Measurements from ENCODE around the gene CPSF3. TPM values are rescaled to one million over a fixed set of nuclear protein-coding genes. Genes with fewer than 3 reads are reported as not detected.

CPSF3 gene
- total and polyA plus RNA-seq, 2 of the 13 experiments (the other 11 are each of a cell fraction or from before 2014, with no cell fraction given), result 19.8 to 93.0 TPM

DNA sequence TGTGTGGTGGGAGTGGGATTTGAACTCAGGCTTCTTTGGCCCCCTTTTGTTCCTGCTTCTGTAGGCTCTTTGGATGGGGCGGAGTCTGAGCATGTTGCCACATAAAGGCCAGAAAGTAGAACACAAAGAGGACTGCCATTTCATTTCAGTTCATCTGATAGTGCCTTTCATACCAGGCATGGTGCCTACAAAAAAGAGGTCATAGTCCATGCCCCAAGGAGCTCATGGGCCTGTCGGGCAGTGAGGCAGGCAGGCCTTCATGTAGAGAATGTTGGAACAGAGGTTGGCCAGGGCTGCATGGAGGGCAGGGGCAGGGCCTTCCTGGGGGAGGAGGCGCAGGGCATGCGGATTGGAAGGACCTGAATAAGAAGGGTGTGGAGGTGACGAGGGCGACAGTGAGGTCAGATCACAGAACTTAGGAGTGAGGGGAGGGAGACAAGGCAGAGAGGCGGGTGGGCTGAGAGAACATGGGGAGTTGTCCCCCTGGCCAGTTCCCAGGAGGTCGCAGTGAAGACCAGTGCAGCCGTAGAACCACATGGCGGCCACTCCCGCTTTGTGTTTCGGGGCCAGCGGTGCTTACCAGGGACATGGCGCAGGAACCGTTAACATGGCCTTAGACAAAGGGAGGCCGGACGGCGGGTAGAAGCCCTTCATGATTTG, 49.3 kb upstream of the CPSF3 start (continued):
- 0 out of 4 replicates have a peak, but pooled peaks of 1 of the 2 experiments have one; percentile 12 for TF ChIP-seq EP300 (IDR thresholded peaks at IDR 0.05; ENCODE audit: low read depth in 2 of 2, low read length in 2 of 2)
- TF ChIP-seq EP300 (CRISPR knock-in tag; IDR thresholded peaks at IDR 0.05; ENCODE audit: borderline replicate concordance), result no peak

DNA sequence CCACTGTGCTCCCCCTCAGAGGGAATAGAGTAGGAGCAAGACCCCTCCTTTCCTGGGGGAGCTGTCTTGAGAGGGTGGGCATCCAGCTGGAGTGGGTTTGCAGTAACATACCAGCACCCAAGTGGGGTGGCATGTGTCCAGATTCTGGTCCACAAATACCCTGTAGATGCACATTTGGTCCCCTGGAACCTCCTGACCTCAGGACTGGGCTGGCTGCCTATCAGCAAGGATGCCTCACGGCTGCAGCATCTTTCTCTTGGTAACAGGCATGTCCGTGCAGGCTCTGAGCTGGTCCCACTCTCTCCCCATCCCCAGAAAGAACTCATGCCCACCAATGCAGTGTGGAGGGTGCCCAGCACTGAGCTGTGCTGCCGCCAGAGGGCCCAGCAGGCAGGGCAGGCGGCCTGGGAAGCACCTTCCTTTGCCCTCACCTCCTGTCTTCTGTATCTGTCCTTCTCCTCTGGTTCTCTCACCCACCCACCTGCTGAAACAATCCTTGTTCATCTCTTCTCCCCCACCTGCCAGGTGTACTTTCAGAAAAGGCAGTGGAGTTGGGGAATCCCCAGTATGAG, 47.5 kb upstream of the CPSF3 start:
- DNase-seq (ENCODE audit: low spot score) (no peak), FAIRE-seq (no peak), ATAC-seq (no peak)
- POLR2A ChIA-PET, result interaction anchor here (2.2 kb wide), 1 partner anchor 11 kb away, joined by 6 read pairs; no protein-coding TSS in a partner anchor
- Histone ChIP-seq H3K27ac (ENCODE audit: extremely low read length, insufficient read depth, low read length) (no peak overlapping the region), H3K27me3 (ENCODE audit: control insufficient read depth in 1 of 2, insufficient read depth in 2 of 2, low read length in 2 of 2) (no peaks in the 10 kb centered on the region), H3K4me1 (ENCODE audit: insufficient read depth, low read length) (peaks cover 45% of the 10 kb centered on the region), H2AFZ (ENCODE audit: low read length) (no peak overlapping the region), H3K4me3 (replicated peaks in 1 of 3; ENCODE audit: insufficient read depth in 1 of 3, low read depth in 2 of 3, low read length in 3 of 3) (no peak overlapping the region), H3K36me3 (replicated peaks in 1 of 2; ENCODE audit: control insufficient read depth in 1 of 2, insufficient read depth in 2 of 2, low read length in 2 of 2) (peaks cover 10 to 14% of the 10 kb centered on the region in 2 experiments; a peak in 4 of 5 replicates), H3K79me2 (ENCODE audit: insufficient read depth, low read length) (no peaks in the 10 kb centered on the region), H3K4me2 (ENCODE audit: low read depth, low read length) (no peak overlapping the region), H3K9me3 (ENCODE audit: low read length) (no peaks in the 10 kb centered on the region), H3K9ac (ENCODE audit: insufficient read depth, low read depth, low read length) (no peak overlapping the region), H4K20me1 (ENCODE audit: insufficient read depth, low read length) (no peaks in the 10 kb centered on the region)
- in situ Hi-C loops (cut with HindIII; ENCODE audit: extremely low pct_ligation_motif_present, low pct_unique_long_range_greater_than_20kb) (loop anchor here (10.0 kb wide), 1 partner anchor 231 kb away; no protein-coding TSS in a partner anchor), intact Hi-C loops (cut with micrococcal nuclease; ENCODE audit: unreplicated experiment) (no loop called here)
- BruUV-seq (replicated peaks), result no TSS peak
- 92% methylated on average over 4 of the region's 4 CpGs for WGBS (ENCODE audit: low lambda C conversion rate)
- CTCF ChIA-PET (ENCODE audit: low intra/inter-chr PET ratio, low total read pairs), result no interaction called here
- TF ChIP-seq ARNT (IDR thresholded peaks at IDR 0.05), result no peak
- TF ChIP-seq, protein P1, sequence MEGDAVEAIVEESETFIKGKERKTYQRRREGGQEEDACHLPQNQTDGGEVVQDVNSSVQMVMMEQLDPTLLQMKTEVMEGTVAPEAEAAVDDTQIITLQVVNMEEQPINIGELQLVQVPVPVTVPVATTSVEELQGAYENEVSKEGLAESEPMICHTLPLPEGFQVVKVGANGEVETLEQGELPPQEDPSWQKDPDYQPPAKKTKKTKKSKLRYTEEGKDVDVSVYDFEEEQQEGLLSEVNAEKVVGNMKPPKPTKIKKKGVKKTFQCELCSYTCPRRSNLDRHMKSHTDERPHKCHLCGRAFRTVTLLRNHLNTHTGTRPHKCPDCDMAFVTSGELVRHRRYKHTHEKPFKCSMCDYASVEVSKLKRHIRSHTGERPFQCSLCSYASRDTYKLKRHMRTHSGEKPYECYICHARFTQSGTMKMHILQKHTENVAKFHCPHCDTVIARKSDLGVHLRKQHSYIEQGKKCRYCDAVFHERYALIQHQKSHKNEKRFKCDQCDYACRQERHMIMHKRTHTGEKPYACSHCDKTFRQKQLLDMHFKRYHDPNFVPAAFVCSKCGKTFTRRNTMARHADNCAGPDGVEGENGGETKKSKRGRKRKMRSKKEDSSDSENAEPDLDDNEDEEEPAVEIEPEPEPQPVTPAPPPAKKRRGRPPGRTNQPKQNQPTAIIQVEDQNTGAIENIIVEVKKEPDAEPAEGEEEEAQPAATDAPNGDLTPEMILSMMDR (CRISPR knock-in tag; IDR thresholded peaks at IDR 0.05), result peak; percentile 28; the same call in 1 of the 2 replicates
